NCI-H146 (cell line): ENCODE measurements around the gene CCDC28B.

Experiments used
- DNase-seq: peaks from one replicate; lab custom pipeline; 2025; lab: John Stamatoyannopoulos, UW

Gene CCDC28B

DNA sequence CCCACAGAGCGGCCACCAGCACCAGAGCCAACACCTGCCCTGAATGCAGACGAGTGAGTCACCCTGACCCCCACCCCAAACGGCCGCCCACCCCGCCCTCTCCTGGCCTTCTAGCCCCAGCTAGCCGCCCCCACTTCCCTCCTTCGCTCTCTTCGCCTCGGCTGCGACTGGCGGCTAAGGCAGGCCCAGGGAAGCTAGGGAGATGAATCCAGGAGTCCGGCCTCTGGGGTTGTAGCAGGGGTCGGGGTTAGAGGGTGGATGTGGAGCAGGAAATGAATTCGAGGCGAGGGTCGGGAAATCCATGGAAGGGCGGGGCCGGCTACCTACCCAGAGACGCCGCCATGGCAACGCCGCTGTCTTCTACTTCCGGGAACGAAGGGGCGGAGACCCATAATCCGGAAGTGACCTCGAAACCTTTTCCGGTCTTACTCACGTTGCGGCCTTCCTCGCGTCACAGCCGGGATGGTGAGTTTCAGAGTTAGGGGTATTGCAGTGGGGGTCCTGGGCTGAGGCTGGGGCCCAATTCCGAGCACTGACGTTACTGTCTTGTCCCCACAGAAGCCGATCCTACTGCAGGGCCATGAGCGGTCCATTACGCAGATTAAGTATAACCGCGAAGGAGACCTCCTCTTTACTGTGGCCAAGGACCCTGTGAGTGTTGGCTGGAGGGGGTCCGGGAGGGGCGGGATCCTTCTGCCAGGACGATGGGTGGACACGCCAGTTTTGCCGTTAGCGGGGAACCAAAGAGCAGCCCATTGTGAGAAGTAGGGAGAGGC is 21.8 kb downstream of the CCDC28B start, which contains the start of the genes EIF3I and TMEM234:
EIF3I (plus strand) TSS at position 428 of the 776 bp plus-strand sequence; CDS start at position 463, 35 bp downstream.
TMEM234 (minus strand) TSS at position 374 of the 776 bp plus-strand sequence; CDS start at position 343, 31 bp downstream.
- peak; percentile 90 for DNase-seq

DNA sequence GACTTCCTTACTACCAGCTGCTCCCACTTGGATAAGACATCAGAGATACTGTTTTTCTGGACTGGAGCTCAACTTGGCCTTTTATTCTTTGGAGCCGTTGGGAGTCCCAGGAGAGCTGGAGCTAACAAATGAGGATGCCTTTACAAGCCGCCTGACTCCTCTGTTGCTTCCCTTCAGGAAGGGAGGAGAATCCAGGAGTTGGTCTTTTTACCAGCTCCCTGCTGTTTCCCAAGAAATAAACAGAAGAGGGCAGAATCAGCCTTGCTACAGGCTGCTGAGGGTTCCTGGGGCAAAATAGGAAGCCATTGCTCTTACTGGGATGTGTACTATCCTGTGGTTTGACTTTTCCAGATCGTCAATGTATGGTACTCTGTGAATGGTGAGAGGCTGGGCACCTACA is 23.3 kb downstream of the CCDC28B start:
- DNase-seq: no peak

DNA sequence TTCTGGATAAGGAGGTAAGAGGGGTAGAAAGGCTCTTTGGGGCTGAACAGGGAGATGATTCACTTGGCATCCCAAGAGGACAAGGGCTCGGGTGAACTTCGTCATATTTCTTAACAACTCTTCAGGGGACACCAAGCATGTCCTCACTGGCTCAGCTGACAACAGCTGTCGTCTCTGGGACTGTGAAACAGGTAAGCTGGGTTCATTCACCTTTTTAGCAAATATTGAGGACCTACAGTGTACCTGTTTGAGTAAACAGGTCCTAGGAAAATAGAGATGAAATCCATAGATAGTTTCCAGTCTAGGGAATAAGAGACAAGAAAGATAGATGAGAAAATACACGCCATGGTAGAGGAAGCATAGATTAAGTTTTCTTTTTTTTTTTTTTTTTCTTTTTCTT is 23.9 kb downstream of the CCDC28B start:
- DNase-seq: no peak

DNA sequence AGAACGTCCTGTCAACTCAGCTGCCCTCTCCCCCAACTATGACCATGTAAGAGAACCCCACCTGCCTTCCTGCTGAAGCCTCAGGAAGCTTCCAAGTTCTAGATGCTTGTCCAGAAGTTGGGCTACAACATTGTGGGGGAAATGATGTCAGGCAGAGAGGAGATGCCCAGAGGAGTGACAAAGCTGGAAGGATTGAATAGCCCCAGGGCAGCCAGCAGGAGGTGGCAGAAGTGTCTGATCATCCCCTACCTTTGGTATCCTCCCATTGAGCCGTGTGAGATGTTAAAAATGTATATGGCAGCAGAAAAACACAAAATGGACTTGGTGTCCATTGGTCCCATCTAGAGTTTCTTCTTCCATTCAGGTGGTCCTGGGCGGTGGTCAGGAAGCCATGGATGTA is 28.4 kb downstream of the CCDC28B start:
- no peak for DNase-seq

DNA sequence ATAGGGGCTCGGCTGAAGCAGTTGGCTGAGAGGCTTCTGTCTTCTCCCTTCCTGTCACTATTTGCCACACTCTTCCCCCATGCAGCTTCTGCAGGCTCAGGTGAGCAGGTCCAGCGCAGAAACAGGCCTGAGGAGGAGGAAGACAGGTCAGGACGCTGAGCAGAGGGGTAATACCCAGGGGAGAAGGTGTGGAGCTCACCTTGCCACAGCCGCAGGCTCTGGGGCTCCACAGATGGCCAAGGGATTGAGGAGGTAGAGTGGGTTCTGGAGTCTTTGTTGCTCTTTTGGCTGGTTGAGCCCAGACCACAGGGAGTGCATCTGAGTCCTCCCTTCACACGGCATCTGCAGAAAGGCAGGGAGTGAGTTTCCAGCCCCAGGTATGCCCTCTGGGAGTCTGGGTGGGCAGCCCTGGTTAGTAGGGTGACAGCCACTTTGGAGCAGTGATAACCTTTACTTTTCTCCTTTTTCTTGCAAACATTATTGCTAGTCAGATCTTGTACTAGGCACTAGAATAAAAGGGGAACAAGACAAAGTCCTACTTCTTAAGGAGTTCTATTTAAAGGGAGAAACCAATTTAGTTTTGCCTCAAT is 31.5 kb downstream of the CCDC28B start:
- no peak for DNase-seq

DNA sequence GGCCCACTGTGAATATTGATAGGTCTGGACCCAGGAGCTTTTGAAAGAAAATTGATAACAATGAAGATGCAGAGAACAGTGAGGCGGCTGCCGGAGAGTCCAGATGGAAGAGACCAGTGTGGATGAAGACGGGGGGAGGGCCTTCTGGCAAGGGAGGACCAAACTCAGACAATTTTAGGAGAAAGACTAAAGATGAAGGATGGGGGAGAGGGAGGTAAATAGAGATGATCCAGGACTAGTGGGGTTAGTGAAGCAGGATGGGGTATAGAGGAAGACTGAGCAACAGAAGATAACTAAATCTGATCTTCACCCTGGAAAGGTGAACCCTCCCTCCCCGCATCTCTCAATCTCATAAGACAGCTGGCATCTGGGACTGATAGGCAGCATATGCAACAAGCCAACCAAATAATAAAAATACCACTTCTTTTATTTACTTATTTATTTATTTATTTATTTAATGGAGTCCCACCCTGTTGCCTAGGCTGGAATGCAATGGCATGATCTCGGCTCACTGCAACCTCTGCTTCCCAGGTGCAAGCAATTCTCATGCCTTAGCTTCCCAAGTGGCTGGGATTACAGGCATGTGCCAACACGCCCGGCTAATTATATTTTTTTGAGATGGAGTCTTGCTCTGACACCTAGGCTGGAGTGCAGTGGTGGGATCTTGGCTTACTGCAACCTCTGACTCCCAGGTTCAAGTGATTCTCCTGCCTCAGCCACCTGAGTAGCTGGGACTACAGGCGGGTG is 32.3 kb downstream of the CCDC28B start:
- DNase-seq: no peak

DNA sequence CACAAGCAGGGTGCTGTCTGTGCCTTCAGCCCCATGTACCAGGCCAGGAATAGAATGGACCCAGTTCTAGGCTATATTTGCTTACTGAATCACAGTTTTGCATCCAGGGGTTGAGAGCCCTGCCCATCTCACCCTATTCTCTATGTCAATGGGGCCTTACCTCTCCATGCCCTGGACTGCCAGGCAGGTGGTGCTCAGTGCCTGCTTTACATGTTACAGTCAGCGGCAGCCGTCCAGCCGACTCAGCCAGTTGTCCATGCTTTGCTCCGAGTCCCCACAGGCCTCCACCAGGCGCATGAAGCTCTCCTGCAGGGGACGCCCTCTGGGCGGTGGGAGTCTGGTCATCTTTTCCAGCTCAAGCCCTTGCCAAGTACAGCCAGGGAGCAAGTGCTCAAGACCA is 34.4 kb downstream of the CCDC28B start:
- no peak for DNase-seq

DNA sequence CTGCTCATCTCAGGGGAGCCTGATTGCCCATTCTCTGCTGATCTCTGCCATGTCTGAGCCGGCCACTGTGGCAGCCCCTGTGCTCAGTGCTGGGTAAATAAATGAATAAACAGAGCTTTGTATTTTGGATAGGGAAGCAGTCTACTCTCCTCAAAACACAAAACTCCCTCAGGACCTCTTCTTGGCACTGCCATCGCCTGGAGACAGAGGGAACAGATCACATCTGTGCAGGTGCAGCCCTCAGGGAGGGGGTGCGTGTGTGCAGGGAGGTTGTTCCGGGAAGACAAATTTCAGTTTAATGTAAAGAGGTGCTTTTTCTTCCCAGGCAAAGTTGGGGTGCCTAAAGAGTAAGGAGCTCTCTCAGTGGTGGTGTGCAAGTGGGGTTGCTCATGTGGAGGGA is 38.9 kb downstream of the CCDC28B start:
- DNase-seq: peak; percentile 52

DNA sequence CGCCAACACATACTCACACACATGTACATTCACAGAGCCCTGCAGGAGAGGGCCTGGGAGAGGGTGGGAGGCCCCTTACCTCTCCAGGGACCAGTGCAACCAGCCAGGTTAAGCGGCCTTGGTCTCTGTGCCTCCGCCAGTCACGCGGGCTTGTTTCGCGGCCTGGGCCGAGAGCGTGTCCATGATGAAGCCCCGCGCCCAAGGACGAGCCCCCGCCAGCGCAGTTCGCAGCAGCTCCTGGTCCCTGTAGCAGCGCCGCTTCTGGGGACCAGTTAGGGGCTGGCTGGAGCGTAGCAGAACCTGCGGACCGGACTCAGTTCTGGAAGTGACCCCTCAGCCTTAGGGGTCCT is 39.4 kb downstream of the CCDC28B start:
- peak; percentile 68 for DNase-seq

DNA sequence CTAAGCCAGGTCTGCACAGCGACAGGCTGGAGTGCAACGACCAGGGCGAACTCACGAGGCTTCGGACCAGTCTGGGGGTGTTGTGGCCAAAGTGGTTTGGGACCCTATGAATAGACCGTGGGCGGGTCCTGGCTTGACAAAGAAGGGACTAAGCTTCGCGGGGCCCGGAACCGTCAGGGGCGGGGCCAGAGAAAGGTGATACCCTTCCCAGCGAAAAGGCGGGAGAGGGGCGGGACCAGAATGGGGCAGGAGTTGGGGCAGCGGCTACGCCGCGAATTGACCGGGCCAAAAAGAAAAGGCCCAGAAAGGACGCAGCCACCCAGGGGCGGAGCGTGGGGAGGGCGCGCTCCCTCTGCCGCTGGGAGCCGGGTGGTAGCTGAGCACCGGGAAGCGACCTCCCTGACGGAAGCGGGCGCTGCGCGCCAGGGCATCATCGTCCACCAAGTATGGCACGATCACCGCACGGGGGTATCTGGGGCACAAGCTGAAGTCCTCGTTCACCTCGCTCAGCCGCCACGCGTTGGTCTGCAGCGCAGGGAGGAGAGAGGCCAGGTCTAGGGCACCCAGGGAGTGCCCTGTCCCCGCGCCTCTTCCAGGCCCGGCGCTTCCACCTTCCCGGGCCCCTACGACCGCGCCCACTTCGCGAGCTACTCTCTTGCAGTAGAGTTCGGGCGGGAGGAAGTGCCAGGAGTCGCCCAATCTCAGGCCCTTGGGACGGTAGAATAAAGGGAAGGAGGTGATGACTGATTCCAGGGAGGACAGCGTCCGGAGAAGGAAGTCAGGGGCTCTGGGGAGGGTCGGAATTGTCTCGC is 40.0 kb downstream of the CCDC28B start:
- DNase-seq: peak; percentile 91

DNA sequence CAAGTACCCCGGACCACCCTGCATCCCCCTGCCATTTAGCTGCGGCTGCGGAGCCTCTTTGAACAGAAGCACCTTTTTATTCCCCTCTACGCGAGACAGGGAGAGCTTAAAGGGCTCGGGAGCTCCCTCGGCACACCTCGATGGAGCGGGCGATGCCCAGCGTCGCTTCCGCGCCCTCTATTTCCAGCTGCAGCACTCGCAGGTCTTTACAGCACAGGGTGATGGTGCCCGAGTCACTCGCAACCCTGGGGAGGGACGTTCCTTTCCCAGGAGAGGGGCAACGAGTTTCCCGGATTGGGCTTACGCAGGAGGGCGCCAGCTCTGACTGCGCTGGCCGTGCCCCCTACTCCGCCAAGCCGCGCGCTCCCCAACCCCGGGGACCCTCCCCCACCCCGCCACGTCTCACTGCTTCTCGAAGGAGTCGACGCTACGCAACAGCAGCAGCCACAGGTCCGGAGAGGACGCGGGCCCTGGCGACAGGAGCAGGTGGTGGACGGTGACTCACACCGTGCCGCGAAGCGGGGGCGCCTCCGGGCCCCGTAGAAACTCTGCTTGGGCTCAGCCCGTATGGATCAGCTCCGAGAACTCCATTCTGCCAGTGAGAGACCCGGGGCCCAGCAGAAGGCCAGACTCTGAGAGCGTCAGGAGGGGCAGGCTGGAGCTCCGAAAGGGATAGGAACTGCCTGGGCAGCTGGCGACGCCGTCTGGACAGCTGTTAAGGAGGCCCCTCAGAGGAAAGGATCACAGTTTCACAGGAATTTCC is 40.8 kb downstream of the CCDC28B start:
- peak; percentile 67 for DNase-seq

DNA sequence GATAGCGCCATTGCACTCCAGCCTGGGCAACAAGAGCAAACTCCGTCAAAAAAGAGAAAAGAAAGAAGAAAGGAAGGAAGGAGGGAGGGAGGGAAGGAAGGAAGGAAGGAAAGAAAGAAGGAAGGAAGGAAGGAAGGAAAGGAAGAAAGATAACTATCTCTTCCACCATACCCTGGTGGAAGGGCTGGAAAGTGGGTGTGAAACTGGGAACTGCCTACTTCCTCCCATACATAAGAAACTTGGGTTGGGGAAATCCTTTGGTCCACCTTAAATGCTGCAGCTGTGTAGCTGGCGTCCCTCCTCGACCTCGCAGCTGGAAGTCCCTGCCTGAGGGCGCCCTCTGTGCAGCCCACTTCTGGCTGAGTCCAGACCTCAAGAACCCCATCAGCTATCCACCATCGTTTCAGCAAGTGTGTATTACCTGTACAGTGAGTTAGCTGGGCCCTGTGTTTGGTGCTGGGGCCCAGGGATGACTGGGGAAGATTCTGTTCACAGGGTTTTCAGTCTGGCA is 42.0 kb downstream of the CCDC28B start:
- peak; percentile 5 for DNase-seq

DNA sequence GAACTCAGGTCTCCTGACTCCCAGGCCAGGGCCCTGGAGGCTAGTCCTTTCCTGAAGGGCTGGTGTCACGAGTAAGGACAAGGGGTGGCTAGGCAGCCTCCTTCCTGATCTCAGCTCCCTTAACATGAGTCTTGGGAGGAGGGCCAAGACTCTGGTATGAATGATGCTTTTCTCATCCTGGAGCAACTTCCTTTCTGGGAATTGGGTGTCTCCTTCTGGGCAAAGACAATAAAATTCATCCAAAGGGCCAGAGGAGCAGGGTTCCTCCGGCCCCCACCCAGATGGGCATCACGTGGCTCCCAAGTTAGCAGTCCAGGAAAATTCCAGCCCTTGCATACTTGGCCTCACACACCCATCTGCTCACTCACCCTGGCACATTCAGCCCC is 46.5 kb downstream of the CCDC28B start, which contains the start of gene FAM167B:
FAM167B (plus strand) TSS at position 335 of the 386 bp plus-strand sequence. CDS start 200 bp downstream, outside the sequence.
- DNase-seq: no peak

DNA sequence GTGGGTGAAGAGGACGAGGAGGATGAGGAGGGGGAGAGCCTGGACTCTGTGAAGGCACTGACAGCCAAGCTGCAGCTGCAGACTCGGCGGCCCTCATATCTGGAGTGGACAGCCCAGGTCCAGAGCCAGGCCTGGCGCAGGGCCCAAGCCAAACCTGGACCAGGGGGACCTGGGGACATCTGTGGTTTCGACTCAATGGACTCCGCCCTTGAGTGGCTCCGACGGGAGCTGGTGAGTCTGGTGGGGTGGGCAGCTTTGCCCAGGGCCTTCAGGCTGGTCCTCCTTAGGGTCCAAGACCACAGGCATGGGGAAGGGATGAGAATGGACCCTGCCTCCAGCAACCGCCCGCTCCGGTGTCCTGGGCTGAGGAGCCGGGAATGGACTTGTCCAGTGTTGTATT is 47.1 kb downstream of the CCDC28B start:
- no peak for DNase-seq

DNA sequence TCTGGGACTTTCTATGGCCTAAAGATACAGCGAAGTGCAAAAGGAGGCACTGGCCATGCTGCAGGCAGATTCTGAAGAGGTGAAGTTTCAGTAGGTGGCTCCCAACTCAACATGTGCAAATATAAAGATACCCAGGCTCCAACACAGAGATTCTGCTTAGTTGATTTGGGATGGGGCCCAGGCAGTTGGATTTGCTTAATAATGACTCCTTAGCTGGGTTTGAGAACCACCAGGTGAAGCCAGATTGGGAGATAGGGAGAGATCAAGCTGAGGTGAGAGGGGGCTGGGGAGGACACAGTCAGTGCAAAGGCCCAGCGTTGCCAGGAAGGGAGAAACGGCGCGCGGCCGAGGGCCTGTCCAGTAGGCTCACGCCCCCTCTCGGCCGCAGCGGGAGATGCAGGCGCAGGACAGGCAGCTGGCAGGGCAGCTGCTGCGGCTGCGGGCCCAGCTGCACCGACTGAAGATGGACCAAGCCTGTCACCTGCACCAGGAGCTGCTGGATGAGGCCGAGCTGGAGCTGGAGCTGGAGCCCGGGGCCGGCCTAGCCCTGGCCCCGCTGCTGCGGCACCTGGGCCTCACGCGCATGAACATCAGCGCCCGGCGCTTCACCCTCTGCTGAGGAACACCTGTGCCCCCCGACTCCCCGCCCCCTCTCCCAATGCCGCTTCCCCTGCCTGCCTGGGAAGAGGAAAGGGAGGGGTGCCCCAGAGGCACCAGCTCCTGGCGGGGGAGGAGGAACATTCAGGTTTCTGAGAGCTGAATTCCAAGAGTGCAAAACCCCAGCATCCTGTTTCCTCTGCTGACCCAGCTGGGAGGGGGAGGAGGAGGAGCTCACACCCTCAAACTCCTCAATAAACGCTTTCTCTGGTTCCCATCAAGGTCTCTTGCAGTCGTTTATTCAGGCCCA is 47.8 kb downstream of the CCDC28B start:
- peak; percentile 87 for DNase-seq

DNA sequence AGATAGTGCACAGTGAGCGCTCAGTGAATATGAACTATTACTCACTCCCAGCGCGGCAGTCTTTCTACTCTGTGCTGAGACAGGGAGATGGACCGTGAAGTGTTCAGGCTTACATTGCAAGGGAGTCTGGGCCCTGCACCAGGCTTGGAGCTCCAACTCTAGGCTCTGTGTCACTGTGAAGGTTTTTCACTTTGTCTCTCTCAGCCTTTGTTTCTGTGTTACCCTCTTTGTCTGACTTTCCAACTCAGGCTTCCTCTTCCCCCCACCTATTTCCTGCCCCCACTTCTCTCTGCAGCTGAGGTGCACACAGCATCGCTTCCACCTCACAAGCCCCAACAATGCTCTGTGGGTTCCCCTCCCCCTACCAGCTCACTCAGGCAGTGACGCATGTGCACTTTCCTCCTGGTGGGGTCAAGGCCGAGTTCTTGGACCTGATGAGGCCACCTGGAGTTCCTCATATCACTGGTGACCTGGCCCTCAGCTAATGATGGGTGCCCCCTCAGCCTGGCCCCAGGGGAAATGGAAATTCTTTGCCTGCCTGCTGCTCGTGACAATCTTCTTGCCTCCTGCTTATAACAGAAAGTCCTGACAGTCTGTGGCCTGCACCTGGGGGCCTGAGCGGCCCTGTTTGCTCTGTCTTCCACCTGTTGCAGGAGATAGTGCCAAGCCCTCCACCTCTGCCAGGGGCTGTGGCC is 49.6 kb downstream of the CCDC28B start:
- DNase-seq: peak; percentile 5

DNA sequence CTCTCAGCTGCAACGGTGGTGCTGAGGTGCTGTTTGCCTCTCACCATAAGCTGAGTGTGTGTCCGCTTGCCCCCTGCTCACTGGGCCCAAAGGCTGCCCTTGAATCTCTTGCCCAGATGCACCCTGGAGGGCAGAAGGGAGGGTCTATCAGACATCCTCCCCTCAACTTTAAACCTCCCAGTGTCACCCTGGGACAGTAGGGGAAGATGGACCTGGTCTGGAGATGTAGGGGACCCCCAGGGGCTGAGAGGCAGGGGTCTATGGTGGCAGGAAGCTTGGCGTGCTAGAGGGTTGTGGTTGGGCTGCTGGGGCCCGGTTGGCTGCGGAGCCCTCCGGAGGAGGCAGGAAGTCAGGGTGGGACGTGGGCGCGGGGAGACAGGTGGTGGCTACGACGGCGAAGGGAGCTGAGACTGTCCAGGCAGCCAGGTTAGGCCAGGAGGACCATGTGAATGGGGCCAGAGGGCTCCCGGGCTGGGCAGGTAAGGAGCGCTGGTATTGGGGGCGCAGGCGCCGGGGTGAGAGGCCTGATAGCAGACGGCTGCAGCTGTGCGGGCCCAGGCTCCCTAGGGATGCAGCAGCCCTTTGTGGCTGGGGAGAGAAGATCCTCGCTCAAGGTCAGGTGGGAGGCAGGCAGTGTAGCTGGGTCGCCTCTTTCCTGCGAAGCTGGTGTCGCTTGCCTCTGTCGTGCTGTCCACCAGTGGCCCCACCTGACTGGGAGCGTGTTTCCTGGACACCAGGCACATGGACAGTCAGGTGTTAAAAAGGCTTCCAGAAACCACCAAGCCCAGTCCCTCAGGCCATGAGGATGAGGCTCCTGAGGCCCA is 50.7 kb downstream of the CCDC28B start, which contains the start of gene LCK:
LCK (plus strand) TSS at position 373 of the 824 bp plus-strand sequence. CDS start 23,065 bp downstream, outside the sequence.
- DNase-seq: no peak
